ENCODE results near the gene PPP6R1.
A peak's percentile ranks its signal among the peaks of the same experiment; 100 is the strongest.

PPP6R1 gene

GRCh38 chr19:55257461-55258420, 1.1 kb downstream of the PPP6R1 start:
- no peaks in the 10 kb centered on the region for H3K9me3 ChIP-seq (ENCODE audit: control insufficient read depth, low read length)
- H3K4me3 ChIP-seq (ENCODE audit: extremely low read depth, insufficient read depth, low read length, poor library complexity, severe bottlenecking), result peak overlapping the region; percentile 82
- 9 to 12% methylated on average over 43 to 49 of the region's 51 CpGs for WGBS, 2 experiments (ENCODE audit: insufficient coverage in 2 of 2)
- H3K4me1 ChIP-seq (ENCODE audit: control insufficient read depth, insufficient read depth, low read length, poor library complexity, severe bottlenecking), result peaks cover 21% of the 10 kb centered on the region
- H3K27ac ChIP-seq (ENCODE audit: low read depth, low read length, severe bottlenecking), result no peak overlapping the region
- H3K36me3 ChIP-seq (ENCODE audit: control insufficient read depth, insufficient read depth, low read length), result peaks cover 29% of the 10 kb centered on the region

GRCh38 chr19:55256562-55257460, 2.0 kb downstream of the PPP6R1 start:
- no peak overlapping the region for H3K27ac ChIP-seq (ENCODE audit: low read depth, low read length, severe bottlenecking)
- peaks cover 25% of the 10 kb centered on the region for H3K4me1 ChIP-seq (ENCODE audit: control insufficient read depth, insufficient read depth, low read length, poor library complexity, severe bottlenecking)
- peak overlapping the region; percentile 82 for H3K4me3 ChIP-seq (ENCODE audit: extremely low read depth, insufficient read depth, low read length, poor library complexity, severe bottlenecking)
- H3K9me3 ChIP-seq (ENCODE audit: control insufficient read depth, low read length), result no peaks in the 10 kb centered on the region
- WGBS, 2 experiments (ENCODE audit: insufficient coverage in 2 of 2), result 87 to 88% methylated on average over 18 to 20 of the region's 22 CpGs
- peaks cover 32% of the 10 kb centered on the region for H3K36me3 ChIP-seq (ENCODE audit: control insufficient read depth, insufficient read depth, low read length)

- H3K27ac ChIP-seq (ENCODE audit: low read depth, low read length, severe bottlenecking), result no peak overlapping the region
- H3K4me1 ChIP-seq (ENCODE audit: control insufficient read depth, insufficient read depth, low read length, poor library complexity, severe bottlenecking), result peaks cover 27% of the 10 kb centered on the region
- 84 to 92% methylated on average over 15 to 16 of the region's 17 CpGs for WGBS, 2 experiments (ENCODE audit: insufficient coverage in 2 of 2)
- no peaks in the 10 kb centered on the region for H3K9me3 ChIP-seq (ENCODE audit: control insufficient read depth, low read length)
- H3K4me3 ChIP-seq (ENCODE audit: extremely low read depth, insufficient read depth, low read length, poor library complexity, severe bottlenecking), result no peak overlapping the region
- peaks cover 34% of the 10 kb centered on the region for H3K36me3 ChIP-seq (ENCODE audit: control insufficient read depth, insufficient read depth, low read length)
These were observed 3.0 kb downstream of the PPP6R1 start for GRCh38 chr19:55255618-55256423.

- WGBS, 2 experiments (ENCODE audit: insufficient coverage in 2 of 2), result 85 to 87% methylated on average over 3 to 6 of the region's 6 CpGs
- H3K27ac ChIP-seq (ENCODE audit: low read depth, low read length, severe bottlenecking), result no peak overlapping the region
- H3K9me3 ChIP-seq (ENCODE audit: control insufficient read depth, low read length), result no peaks in the 10 kb centered on the region
- peaks cover 39% of the 10 kb centered on the region for H3K36me3 ChIP-seq (ENCODE audit: control insufficient read depth, insufficient read depth, low read length)
- H3K4me3 ChIP-seq (ENCODE audit: extremely low read depth, insufficient read depth, low read length, poor library complexity, severe bottlenecking), result no peak overlapping the region
- H3K4me1 ChIP-seq (ENCODE audit: control insufficient read depth, insufficient read depth, low read length, poor library complexity, severe bottlenecking), result peaks cover 25% of the 10 kb centered on the region
These were observed 4.2 kb downstream of the PPP6R1 start for GRCh38 chr19:55254625-55254977.

GRCh38 chr19:55253842-55254624, 4.8 kb downstream of the PPP6R1 start:
- H3K36me3 ChIP-seq (ENCODE audit: control insufficient read depth, insufficient read depth, low read length), result peaks cover 39% of the 10 kb centered on the region
- no peak overlapping the region for H3K4me3 ChIP-seq (ENCODE audit: extremely low read depth, insufficient read depth, low read length, poor library complexity, severe bottlenecking)
- 89 to 96% methylated on average over 18 to 22 of the region's 23 CpGs for WGBS, 2 experiments (ENCODE audit: insufficient coverage in 2 of 2)
- H3K4me1 ChIP-seq (ENCODE audit: control insufficient read depth, insufficient read depth, low read length, poor library complexity, severe bottlenecking), result peaks cover 28% of the 10 kb centered on the region
- no peaks in the 10 kb centered on the region for H3K9me3 ChIP-seq (ENCODE audit: control insufficient read depth, low read length)
- no peak overlapping the region for H3K27ac ChIP-seq (ENCODE audit: low read depth, low read length, severe bottlenecking)

- peaks cover 34% of the 10 kb centered on the region for H3K4me1 ChIP-seq (ENCODE audit: control insufficient read depth, insufficient read depth, low read length, poor library complexity, severe bottlenecking)
- H3K27ac ChIP-seq (ENCODE audit: low read depth, low read length, severe bottlenecking), result no peak overlapping the region
- peaks cover 39% of the 10 kb centered on the region for H3K36me3 ChIP-seq (ENCODE audit: control insufficient read depth, insufficient read depth, low read length)
- H3K4me3 ChIP-seq (ENCODE audit: extremely low read depth, insufficient read depth, low read length, poor library complexity, severe bottlenecking), result no peak overlapping the region
- H3K9me3 ChIP-seq (ENCODE audit: control insufficient read depth, low read length), result no peaks in the 10 kb centered on the region
- WGBS, 2 experiments (ENCODE audit: insufficient coverage in 2 of 2), result 96 to 98% methylated on average over 18 to 19 of the region's 21 CpGs
These were observed 5.8 kb downstream of the PPP6R1 start for GRCh38 chr19:55252760-55253663.

GRCh38 chr19:55251341-55252081, 7.3 kb downstream of the PPP6R1 start:
- H3K4me1 ChIP-seq (ENCODE audit: control insufficient read depth, insufficient read depth, low read length, poor library complexity, severe bottlenecking), result peaks cover 26% of the 10 kb centered on the region
- 85 to 87% methylated on average over 12 of the region's 19 CpGs for WGBS, 2 experiments (ENCODE audit: insufficient coverage in 2 of 2)
- no peaks in the 10 kb centered on the region for H3K9me3 ChIP-seq (ENCODE audit: control insufficient read depth, low read length)

GRCh38 chr19:55250262-55251036, 8.4 kb downstream of the PPP6R1 start:
- H3K9me3 ChIP-seq (ENCODE audit: control insufficient read depth, low read length), result no peaks in the 10 kb centered on the region
- peaks cover 18% of the 10 kb centered on the region for H3K4me1 ChIP-seq (ENCODE audit: control insufficient read depth, insufficient read depth, low read length, poor library complexity, severe bottlenecking)
- 93 to 94% methylated on average over 15 to 16 of the region's 18 CpGs for WGBS, 2 experiments (ENCODE audit: insufficient coverage in 2 of 2)
- no peak overlapping the region for H3K27ac ChIP-seq (ENCODE audit: low read depth, low read length, severe bottlenecking)
- H3K4me3 ChIP-seq (ENCODE audit: extremely low read depth, insufficient read depth, low read length, poor library complexity, severe bottlenecking), result no peak overlapping the region
- peaks cover 49% of the 10 kb centered on the region for H3K36me3 ChIP-seq (ENCODE audit: control insufficient read depth, insufficient read depth, low read length)

More at GRCh38 chr19:55251341-55252081, 7.3 kb downstream of the PPP6R1 start:
- peak overlapping the region; percentile 8 for H3K27ac ChIP-seq (ENCODE audit: low read depth, low read length, severe bottlenecking)
- H3K36me3 ChIP-seq (ENCODE audit: control insufficient read depth, insufficient read depth, low read length), result peaks cover 48% of the 10 kb centered on the region
- no peak overlapping the region for H3K4me3 ChIP-seq (ENCODE audit: extremely low read depth, insufficient read depth, low read length, poor library complexity, severe bottlenecking)
